NOMO-1 treated with dmso at 0.1 percent for 144 hours (cell line): ENCODE results near the gene RYR3.

Source experiments
- DNase-seq: peaks from one replicate; lab custom pipeline; 2025; ENCODE audit not compliant: unreplicated experiment; lab: John Stamatoyannopoulos, UW

The RYR3 gene

DNA sequence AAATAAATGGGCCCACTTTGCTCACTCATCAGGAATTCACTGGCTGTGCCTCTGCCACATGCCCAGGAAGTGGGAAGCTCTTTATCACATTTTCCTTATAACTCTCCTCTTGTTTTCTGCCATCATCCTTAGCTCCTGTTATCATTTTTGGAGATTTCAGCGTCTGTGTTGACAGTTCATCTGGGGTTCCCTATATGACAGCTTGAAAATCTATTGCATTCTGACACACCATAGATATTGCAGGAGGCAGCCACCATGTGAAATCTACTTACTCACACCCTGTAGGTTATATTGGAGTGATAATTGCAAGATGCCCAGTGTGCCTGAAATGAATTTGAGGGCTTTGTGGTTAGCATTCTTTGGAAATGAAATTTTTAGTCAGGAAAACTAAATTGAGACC, 132.9 kb downstream of the RYR3 start:
- no peak for DNase-seq

DNA sequence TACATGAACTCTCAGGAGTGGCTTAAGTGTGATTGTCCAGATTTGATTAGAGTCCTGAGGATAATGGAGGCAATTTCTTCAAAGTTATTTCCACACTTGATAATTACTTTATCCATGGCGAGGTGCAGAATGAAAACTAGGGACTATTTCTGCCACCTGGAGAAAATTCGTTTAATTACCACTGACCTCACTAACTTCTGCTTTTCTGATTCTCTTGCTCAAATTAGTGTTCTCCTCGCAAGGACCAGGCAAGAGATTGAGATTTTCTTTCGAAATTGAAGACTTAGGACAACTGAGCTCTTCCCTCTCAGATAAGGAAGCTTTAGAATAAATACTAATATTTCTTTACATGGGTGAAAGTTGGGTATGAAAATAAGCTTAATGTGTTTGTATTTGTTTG, 135.2 kb downstream of the RYR3 start:
- peak; percentile 1 for DNase-seq

DNA sequence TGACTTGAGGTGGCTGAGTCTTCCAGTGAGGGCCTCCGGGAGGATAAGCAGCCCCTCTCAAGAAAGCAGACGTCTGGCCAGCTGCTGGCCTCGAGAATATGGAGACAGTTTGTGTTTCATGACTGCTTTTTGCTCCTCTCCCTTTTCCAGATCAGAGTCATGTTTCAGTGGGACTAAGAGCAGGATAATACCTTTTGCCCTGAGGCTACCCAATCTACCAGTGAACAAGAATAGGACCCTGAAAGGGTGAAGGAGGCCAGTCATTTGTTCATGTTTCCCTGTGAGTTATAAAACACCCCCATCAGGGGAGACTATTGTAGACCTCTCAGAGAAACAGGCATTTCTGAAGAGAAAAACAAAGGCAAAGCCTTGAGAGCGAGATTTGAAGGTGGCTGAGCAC, 137.4 kb downstream of the RYR3 start:
- DNase-seq, result no peak

DNA sequence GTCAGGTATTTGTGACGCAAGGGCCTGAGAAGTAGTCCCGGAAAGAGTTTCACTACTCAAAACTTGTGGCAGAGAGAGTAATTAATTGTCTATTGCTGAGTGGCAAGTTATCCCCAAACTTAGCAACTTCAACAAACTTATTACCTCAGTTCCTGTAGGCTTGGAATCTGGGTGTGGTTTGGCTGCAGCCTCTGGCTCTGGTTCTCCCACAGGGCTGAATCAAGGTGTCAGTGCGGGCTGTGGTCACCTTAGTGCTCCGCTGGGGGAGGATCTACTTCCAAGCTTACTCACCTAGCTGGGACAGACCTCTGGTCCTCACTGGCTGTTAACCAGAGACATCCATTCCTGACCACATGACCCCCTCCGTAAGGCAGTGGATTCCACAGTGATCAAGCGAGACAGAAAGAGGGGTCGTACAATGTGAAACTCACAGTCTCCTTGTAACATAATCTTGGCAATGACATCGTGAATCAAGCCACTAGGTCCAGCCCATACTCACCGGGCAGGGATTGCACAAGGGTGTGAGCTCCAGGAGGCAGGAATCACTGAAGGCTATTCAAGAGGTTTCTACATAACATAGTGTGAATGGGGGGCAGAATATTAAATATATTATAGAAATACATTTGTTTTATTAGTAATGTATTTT, 138.3 kb downstream of the RYR3 start:
- DNase-seq, result no peak

DNA sequence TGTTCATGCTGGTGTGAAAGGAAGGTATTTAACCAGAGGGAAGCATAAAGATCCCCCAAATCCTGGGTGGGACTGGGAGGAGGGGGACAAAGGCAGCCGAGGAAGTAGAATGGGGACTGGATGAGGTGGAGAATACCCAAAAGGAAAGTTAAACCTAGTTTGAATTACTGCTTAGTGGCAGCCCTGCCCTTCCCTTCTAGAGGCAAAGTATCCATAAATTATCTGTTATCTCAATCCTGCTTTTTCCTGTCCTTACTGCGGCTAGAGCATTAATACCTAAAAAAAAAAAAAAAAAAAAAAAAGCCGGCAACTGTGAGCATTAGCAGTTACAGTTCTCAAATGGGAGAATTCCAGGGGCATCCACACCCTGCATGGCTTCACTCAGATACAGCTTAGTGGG, 139.0 kb downstream of the RYR3 start:
- no peak for DNase-seq

DNA sequence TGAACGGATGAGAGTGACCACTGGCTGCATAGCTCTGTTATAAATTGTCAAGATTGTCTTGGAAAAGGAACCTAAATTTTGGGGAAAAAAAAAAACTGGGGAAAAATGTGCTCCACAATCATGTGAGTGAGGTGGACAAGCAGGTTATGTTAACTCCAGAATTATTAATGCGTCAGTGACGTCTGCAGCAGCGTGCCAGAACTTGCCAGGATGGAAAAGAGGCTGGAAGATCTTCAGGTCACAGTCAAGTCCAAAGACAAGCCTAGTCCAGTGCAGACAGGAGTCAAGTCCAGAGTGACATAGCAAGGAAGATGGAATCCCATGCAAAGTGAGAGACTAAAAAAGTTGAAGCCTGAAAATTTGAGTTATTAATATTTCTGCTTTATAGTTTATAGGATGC, 140.6 kb downstream of the RYR3 start:
- no peak for DNase-seq

DNA sequence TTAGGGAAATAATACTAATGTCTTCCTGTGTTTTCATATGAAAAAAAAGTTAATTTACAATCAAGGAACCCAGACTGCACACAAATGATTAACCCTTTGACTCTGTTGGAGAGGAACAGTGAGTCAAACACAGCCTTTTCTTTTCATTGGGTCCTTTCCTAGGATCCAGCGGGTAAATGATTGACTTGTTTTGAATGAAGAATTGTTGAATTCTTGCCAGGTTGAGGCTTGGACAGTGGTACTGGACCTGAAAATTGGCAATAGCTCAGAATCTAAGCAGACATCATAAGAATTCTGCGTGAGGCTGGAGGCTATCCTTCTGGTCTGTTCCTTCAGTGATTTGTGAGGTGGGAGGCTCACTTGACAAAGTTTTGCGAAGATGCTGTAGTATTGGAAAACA, 143.0 kb downstream of the RYR3 start:
- no peak for DNase-seq

DNA sequence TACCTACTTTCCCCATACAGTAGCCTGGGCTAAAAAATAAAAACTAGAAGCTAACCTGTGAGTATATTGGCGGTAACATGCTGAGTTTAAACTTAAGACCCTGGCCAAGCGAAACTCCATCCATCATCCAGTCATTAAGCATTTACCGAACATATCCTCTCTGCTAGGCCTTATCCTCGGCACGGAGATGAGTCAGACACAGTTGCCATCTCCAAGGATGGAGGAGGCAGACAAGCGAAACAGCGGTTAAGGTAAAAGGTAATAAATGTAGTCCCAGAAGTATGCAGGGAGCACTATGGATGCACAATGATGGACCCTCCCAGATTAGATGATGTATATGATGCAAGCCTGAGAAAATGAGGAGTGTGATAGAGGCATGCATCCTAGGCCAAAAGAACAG, 143.6 kb downstream of the RYR3 start:
- DNase-seq, result no peak

DNA sequence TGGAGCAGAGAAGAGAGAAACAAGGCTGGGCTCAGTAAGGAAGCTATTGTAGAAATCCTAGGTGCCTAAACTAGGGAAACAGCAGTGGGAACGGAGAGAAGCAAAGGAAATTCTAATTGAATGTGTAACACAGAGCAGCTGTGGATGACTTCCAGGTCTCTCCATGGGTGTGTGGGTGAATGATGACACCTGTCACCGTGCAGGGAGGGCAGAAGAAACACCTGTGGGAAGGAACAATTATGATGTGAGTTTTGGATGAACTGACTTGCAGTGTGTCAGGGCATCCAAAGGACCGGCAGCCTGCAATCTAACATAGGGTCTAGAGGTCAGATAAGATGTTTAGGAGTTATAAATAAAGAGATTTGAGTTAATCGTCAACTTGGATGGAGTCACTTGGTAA, 144.2 kb downstream of the RYR3 start:
- DNase-seq, result no peak

DNA sequence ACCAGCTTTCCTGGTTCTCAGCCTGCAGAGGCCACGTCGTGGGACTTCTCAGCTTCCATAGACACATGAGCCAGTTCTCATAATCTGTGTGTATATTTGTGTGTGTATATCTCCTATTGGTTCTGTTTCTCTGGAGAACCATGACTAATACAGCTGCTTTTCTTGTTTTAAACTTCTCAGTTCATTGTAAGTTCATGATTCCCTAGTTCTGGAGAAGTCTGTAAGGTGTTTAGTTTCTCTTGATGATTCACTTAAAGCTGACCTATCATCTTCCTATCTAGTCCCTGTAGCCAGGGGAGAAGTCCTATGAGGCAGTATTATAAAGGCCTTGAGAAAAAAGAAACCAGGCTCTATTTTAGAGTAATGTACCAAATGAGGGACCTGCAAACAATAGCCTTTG, 147.7 kb downstream of the RYR3 start:
- no peak for DNase-seq

DNA sequence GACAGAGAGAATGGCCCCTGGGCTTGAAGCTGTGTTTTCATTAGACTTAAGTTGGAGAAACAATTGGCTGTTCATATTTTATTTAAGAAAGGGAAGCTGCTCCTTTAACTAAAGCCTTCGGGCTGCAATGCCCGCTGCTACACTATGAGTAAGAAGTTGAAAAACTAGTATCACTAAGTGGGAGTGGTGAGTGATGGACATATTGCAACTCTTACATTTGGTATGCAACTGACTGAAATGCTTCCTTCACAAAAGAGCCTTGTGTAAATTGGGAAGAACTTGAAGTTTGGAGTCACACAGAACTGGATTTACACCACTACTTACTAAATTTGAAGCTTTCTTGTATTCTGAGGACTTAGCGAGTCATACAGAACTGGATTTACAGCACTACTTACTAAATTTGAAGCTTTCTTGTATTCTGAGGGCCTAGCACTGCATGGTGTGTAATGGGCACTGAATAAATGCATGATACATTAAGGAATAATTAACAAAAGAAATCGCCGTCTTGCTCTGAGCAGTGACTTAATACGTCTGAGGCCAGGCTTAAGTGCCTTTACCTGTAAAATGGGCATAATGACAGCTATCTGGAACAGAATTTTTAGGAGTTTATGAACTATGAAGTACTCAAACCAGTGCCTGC, 149.5 kb downstream of the RYR3 start:
- DNase-seq, result no peak

DNA sequence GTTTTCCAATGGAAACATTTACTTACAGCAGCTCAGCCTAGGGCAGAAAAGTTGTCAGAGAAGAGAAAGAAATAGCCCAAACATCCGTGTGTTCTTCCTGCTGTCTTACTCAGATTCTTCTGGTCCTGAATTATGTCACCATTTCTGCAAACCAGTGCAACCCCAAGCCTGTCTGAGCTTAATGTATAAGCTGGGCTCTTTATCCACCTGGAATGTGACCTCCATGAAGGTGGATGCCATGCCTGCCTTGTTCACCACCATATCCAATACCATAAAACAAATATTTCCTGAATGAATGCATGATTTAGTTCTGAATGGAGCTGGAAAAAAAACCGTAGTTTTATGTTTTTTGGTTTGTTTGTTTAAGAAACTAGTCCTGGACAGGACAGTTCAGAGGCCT, 150.9 kb downstream of the RYR3 start:
- no peak for DNase-seq

DNA sequence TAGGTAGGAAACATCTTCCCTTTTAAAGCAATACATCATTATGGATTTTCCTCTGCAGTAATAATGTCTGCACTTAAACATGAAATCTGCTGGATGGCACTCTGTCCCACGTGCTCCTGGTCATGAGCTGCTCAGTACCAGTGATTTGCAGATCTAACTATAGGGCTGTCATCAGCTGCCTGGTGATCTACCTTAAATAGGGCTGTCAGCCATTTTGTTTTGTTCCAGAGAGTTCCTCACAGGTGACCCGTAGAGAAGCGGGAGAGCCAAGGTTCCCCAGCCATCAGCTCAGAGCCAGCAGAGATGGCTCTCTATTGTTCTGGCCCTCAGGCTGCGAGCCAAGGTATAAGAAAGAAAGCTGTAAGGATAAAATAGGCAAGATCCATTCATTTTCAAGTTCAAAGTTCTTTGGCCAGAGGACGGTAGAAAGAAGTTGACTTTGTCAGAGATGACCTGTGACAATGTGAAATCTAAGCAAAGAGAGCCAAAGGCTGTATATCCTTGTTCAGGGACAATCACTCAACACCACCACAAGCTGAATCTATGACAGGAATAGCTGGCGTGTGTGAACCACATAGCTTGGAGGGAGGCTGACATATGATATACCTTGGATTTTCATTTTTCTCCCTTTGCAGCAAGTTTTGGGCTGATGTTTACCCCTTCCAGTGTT, 156.5 kb downstream of the RYR3 start:
- DNase-seq, result no peak

DNA sequence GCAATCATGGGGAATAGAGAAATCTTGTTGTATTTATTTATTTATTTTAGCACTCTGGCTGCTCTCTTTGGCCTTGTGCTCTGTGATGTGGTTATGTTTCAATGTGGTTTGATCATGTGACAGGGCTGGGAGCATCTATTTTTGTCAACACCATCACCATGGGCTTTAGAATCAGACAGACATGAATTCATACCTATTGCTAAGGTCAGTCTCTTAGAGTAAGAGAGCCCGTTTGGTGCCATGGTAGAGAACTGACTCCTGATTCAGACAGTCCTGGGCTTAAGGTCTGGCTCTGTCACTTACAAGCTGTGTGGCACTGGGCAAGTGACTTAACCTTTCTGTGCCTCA, 157.0 kb downstream of the RYR3 start:
- no peak for DNase-seq

DNA sequence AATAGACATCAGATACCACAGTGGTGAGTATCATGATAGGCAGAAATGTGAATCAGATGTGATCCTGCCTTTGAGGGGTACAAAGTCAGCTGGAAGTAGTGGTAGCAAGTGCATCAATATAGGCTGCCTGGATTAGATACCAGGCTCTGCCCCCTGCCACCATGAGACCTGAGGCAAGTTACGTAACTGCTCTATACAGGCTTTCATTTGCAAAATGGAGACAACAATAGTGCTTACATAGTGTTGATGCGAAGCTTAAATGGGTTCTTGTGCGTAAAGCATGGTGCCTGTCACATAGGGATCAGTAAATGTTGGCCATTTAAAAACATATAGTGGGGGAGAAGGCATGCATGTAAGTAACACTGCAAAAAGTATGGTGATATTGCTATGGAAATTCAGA, 158.0 kb downstream of the RYR3 start:
- DNase-seq, result no peak

DNA sequence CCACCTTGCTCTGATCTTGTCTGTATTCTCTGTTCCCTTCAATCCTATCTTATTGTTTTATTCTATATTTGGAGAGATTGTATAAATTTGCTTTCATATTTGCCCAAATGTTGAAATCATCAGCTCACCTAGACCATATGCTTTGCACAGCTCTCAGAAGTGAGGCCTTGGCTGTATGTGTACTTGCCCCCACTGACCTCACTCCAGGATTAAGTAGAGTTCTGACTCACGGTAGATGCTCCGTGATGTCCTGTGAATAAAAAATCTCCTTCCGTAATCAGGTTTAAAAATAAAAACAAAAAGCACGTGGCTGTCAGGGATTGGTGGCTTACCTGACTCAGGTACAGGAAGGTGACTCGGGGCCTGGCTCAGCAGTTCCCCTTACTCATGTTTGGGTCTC, 162.2 kb downstream of the RYR3 start:
- DNase-seq, result no peak

DNA sequence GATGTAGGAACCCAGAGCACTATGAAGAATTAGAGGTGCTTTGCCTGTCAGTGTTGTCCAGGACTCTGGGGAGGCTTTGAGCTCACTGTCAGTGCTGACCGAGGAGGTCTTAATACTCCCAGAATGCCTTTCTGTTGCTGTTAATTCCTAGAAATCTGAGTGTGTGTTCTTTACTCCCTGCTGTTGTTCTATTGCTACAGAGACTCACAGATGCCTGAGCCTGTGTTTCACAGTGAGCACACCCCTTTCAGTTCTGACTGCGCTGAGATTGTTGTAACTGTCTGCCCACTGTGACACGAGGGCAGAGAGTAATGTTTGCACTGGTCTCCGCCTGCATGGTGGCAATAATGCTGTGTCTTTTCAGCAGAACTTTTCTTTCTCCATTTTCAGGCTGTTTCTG, 162.9 kb downstream of the RYR3 start:
- no peak for DNase-seq

DNA sequence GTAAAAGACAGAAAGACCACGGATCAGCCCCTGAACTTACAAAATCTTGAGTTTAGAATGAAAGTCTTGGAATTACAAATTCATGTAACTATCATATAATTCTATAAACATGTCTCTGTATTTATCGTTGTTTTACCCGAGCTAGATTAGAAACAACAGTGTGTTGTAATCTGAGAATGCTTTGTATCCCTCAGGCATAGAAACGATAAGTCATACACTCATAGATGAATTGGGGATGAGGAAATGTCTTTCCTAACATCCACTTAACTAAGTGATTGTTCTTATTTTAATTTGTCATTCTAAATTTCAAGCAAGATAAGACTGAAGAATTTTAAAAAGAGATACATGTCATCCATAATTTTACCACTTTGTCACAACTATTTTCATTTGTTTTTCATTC, 165.3 kb downstream of the RYR3 start:
- DNase-seq, result no peak

DNA sequence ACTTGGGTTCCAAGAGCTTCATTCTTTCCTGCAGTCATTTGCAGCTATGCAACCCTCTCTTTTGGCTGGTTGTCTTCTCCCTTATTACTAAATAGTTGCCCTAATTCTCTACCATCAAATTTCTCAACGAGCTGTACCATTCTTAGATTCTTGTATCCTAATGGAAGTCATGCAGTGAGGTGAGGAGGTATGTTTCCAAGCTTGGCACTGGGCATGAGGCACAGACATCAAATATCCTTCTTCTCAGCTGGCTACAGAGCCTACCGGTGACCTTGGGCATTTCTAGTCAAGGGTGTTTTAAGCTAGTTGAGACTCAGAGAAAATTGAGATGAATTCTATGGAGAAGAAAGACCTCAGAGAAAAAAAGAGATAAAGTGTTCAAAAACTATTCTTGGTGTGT, 166.1 kb downstream of the RYR3 start:
- no peak for DNase-seq

DNA sequence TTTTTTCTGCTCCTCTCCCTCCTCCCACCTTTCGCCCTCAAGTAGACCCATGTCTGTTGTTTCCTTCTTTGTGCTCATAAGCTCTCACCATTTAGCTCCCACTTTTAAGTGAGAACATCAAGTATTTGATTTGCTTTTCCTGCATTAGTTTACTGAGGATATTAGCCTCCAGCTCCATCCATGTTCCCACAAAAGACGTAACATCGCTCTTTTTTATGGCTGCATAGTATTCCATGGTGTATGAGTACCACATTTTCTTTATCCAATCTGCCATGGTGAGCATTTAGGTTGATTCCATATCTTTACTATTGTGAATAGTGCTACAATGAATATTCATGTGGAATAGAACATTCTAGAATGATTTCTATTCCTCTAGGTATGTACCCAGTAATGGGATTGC, 178.6 kb downstream of the RYR3 start:
- DNase-seq, result no peak

DNA sequence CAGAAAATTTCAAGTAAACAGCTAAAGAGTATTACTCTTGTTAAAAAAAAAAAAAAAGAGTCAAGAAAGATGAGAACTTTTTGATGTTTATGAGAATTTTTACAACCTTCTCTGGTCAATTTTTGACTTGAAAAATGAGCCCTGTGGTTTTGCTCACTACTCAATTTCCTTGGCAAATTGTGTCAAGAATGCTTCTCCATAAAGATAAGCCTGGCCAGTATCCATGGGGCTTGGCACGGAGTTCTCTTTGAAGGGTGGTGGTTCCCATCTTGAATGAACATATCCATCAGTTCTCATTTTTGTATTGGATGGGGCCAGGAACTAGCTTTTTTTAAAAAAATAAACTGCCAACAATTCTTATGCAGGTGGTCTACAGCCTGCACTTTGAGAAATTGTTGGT, 179.9 kb downstream of the RYR3 start:
- no peak for DNase-seq

DNA sequence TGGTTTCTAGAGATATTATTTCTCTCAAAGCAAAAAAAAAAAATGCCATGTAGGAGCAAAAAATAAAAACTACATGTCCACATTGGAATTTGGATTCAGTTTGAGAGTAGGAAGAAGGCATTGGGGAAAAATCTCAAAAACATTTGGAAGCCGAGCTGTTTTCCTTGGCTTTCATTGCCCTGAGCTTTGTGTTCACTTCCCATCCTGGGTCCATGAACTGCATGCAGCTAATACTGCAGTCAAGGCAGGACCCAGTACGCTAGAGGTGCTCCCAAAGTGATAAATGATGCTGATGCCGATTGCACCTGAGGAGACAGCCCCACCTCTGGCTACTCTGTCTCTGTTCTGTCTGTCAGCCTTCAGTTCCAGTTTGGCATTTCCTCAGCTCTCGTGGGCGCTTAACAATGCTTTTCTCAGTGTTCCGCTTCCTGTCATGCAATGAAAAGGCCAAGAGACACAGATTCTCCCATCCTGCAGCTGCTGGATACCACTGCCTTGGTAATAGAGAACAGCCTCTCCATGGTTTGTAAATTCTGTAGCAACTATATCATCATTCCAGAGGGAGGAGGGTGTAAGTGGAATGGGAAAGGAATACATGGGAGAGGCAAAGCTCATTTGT, 181.8 kb downstream of the RYR3 start:
- DNase-seq, result no peak
